HG02610 (cell line): ENCODE results near the gene POMGNT1.

ENCODE experiments used
- ATAC-seq: cut with Tn5 transposase; IDR thresholded peaks from one replicate; pipeline ENCODE4 v1.9.1; 2021; ENCODE audit warnings: mild to moderate bottlenecking, moderate library complexity; ENCODE audit not compliant: unreplicated experiment

Gene POMGNT1

GRCh38 chr1:46158312-46159281, 39.6 kb downstream of the POMGNT1 start:
- ATAC-seq = no peak

GRCh38 chr1:46157916-46158311, 40.3 kb downstream of the POMGNT1 start:
- no peak for ATAC-seq

GRCh38 chr1:46153732-46154131, 44.5 kb downstream of the POMGNT1 start:
- ATAC-seq = no peak

GRCh38 chr1:46153228-46153627, 45.0 kb downstream of the POMGNT1 start:
- no peak for ATAC-seq

DNA sequence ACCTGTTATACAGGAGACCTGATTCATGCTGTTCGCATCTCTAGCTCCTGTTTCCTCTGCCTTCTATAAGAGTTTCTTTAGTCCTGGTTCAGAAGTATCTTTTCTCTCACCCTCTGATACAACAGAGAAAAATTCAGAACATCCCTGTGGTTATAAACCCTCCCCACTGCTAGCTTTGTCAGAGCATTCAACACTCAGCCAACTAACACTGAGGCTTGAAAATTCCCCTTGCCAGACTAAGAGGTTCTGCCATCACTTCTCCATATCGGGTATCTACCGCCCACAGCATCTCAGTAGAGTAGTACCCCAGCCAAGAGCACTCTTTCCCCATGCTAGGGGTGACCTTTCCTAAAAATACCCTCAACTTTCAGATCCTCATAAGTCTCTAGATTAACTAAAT, 46.2 kb downstream of the POMGNT1 start:
- ATAC-seq = no peak

DNA sequence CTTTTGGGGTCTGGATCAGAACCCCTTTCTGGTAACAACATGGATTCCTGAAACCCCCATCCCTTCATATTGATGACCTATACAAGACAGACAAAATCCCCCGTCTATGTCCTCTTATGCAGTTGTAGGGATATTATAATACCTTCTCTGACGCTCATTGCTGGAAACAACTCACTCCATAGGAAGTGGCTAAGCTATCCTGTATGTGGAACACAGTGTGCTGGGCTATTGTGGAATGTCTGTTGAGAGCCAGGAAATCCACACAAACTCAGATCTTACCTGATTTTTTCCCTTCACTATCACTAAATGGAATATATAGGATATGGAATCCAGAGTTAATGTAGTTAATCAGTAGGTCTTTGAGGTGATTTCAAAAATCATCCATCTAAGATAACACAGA, 48.1 kb downstream of the POMGNT1 start:
- no peak for ATAC-seq

- no peak for ATAC-seq
Observed at GRCh38 chr1:46148318-46148717, 49.9 kb downstream of the POMGNT1 start.
